ENCODE data around the gene LMO7. TPM values are rescaled to one million over a fixed set of nuclear protein-coding genes. Genes with fewer than 3 reads are reported as not detected.
A peak's percentile ranks its signal among the peaks of the same experiment; 100 is the strongest.

Gene LMO7
- total RNA-seq, 1 donor from 2014 or later = 6.8 TPM

GRCh38 chr13:75871059-75871458 is 234.9 kb downstream of the LMO7 start:
- Histone ChIP-seq H4K20me1 (ENCODE audit: low read depth) (no peaks in the 10 kb centered on the region), H3K9me3 (ENCODE audit: low read depth) (no peaks in the 10 kb centered on the region), H3F3A (ENCODE audit: low read depth) (no peaks in the 10 kb centered on the region), H3K79me2 (ENCODE audit: low read depth) (no peaks in the 10 kb centered on the region), H3K27me3 (no peaks in the 10 kb centered on the region), H3K27ac (no peak overlapping the region), H3K36me3 (no peaks in the 10 kb centered on the region), H3K4me1 (peaks cover 5% of the 10 kb centered on the region), H2AFZ (replicated peaks) (peak overlapping the region; percentile 99), H3K9ac (no peak overlapping the region), H3K4me2 (no peak overlapping the region), H3K4me3 (no peak overlapping the region)
- Mint-ChIP-seq H3K9me3 (no peaks in the 10 kb centered on the region), H3K36me3 (no peaks in the 10 kb centered on the region), H3K27me3 (ENCODE audit: insufficient read depth, low read depth) (no peaks in the 10 kb centered on the region), H3K4me3 (no peak overlapping the region), H3K4me1 (peaks cover 2% of the 10 kb centered on the region), H3K27ac (no peak overlapping the region)
- DNase-seq (ENCODE audit: low spot score) = no peak
- TF ChIP-seq EZH2phosphoT487 (IDR thresholded peaks at IDR 0.05) (no peak), EZH2 (IDR thresholded peaks at IDR 0.05) (no peak), CTCF (IDR thresholded peaks at IDR 0.05) (no peak)

DNA sequence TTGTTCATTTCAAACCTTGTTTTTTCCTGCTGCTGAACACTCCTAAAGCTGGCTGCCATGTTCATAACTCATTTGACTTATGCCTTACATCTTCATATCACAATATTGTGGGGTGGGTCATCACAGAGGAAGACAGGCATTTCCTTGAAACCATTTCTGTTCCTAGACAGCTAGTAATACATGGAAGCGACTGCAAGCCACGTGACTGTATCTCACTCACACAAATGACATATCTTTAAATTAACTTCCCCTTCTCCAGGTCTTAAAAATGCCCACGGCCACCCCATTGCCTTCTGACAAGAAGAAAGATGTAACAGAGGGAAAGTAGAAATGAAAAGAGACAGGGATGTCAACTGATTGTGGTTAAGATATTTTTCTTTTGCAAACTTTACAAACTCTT is 236.8 kb downstream of the LMO7 start:
- Histone ChIP-seq H3K4me2 (no peak overlapping the region), H2AFZ (replicated peaks) (no peak overlapping the region), H4K20me1 (ENCODE audit: low read depth) (no peaks in the 10 kb centered on the region), H3K4me1 (peaks cover 13% of the 10 kb centered on the region), H3K27me3 (no peaks in the 10 kb centered on the region), H3K79me2 (ENCODE audit: low read depth) (no peaks in the 10 kb centered on the region), H3K36me3 (no peaks in the 10 kb centered on the region), H3F3A (ENCODE audit: low read depth) (no peaks in the 10 kb centered on the region), H3K27ac (no peak overlapping the region), H3K9me3 (ENCODE audit: low read depth) (no peaks in the 10 kb centered on the region), H3K4me3 (no peak overlapping the region), H3K9ac (no peak overlapping the region)
- H3K27ac Mint-ChIP-seq = no peak overlapping the region
- H3K4me1 Mint-ChIP-seq = peaks cover 6% of the 10 kb centered on the region
- TF ChIP-seq EZH2phosphoT487 (IDR thresholded peaks at IDR 0.05) (no peak), CTCF (IDR thresholded peaks at IDR 0.05) (no peak)
- no peak for DNase-seq (ENCODE audit: low spot score)
- no peaks in the 10 kb centered on the region for H3K27me3 Mint-ChIP-seq (ENCODE audit: insufficient read depth, low read depth)
- H3K36me3 Mint-ChIP-seq = no peaks in the 10 kb centered on the region
- no peak overlapping the region for H3K4me3 Mint-ChIP-seq
- H3K9me3 Mint-ChIP-seq = no peaks in the 10 kb centered on the region

- Mint-ChIP-seq H3K27me3 (ENCODE audit: insufficient read depth, low read depth) (no peaks in the 10 kb centered on the region), H3K9me3 (no peaks in the 10 kb centered on the region), H3K36me3 (no peaks in the 10 kb centered on the region), H3K4me3 (no peak overlapping the region), H3K4me1 (peaks cover 6% of the 10 kb centered on the region), H3K27ac (no peak overlapping the region)
- Histone ChIP-seq H3K27me3 (no peaks in the 10 kb centered on the region), H3K4me2 (no peak overlapping the region), H3F3A (ENCODE audit: low read depth) (no peaks in the 10 kb centered on the region), H3K9ac (no peak overlapping the region), H3K36me3 (no peaks in the 10 kb centered on the region), H4K20me1 (ENCODE audit: low read depth) (no peaks in the 10 kb centered on the region), H3K27ac (no peak overlapping the region), H3K9me3 (ENCODE audit: low read depth) (no peaks in the 10 kb centered on the region), H3K4me1 (peaks cover 13% of the 10 kb centered on the region), H2AFZ (replicated peaks) (no peak overlapping the region), H3K79me2 (ENCODE audit: low read depth) (no peaks in the 10 kb centered on the region), H3K4me3 (no peak overlapping the region)
- TF ChIP-seq EZH2 (IDR thresholded peaks at IDR 0.05) (no peak), EZH2phosphoT487 (IDR thresholded peaks at IDR 0.05) (no peak), CTCF (IDR thresholded peaks at IDR 0.05) (no peak)
- DNase-seq (ENCODE audit: low spot score) = no peak
Measured at GRCh38 chr13:75873494-75873893, 237.4 kb downstream of the LMO7 start.

- DNase-seq (ENCODE audit: low spot score) = no peak
- no peak overlapping the region for H3K4me2 ChIP-seq
- no peak overlapping the region for H2AFZ ChIP-seq (replicated peaks)
- H3K4me3 ChIP-seq = no peak overlapping the region
- Mint-ChIP-seq H3K9me3 (no peaks in the 10 kb centered on the region), H3K27me3 (ENCODE audit: insufficient read depth, low read depth) (no peaks in the 10 kb centered on the region), H3K27ac (no peak overlapping the region), H3K4me3 (no peak overlapping the region), H3K36me3 (no peaks in the 10 kb centered on the region), H3K4me1 (peaks cover 5% of the 10 kb centered on the region)
- no peak overlapping the region for H3K9ac ChIP-seq
- no peaks in the 10 kb centered on the region for H3K36me3 ChIP-seq
- H3K4me1 ChIP-seq = peaks cover 8% of the 10 kb centered on the region
- no peaks in the 10 kb centered on the region for H3K9me3 ChIP-seq (ENCODE audit: low read depth)
- H3K27me3 ChIP-seq = no peaks in the 10 kb centered on the region
- H4K20me1 ChIP-seq (ENCODE audit: low read depth) = no peaks in the 10 kb centered on the region
- H3F3A ChIP-seq (ENCODE audit: low read depth) = no peaks in the 10 kb centered on the region
- H3K79me2 ChIP-seq (ENCODE audit: low read depth) = no peaks in the 10 kb centered on the region
- TF ChIP-seq EZH2phosphoT487 (IDR thresholded peaks at IDR 0.05) (no peak), CTCF (IDR thresholded peaks at IDR 0.05) (no peak), EZH2 (IDR thresholded peaks at IDR 0.05) (no peak)
- H3K27ac ChIP-seq = no peak overlapping the region
Measured at GRCh38 chr13:75875450-75875849, 239.3 kb downstream of the LMO7 start.
